ENCODE results near the gene BAIAP2.

GRCh38 chr17:81134064-81134781 lies 99.3 kb downstream of the BAIAP2 start:
- no peak for TF ChIP-seq SIN3A (IDR thresholded peaks at IDR 0.05; ENCODE audit: borderline replicate concordance, insufficient read depth, low read length)
- no peak for TF ChIP-seq POLR2AphosphoS5 (IDR thresholded peaks at IDR 0.05; ENCODE audit: low read depth, low read length)

Measured in PFSK-1 (cell line).